Neural progenitor cell (in vitro differentiated cells): ENCODE data around the gene CCDC6. TPM values are rescaled to one million over a fixed set of nuclear protein-coding genes. Genes with fewer than 3 reads are reported as not detected.

Experiments used
- DNase-seq: peaks from one replicate; pipeline ENCODE4 v3.0.0-alpha.2; 2016; ENCODE audit warnings: low spot score
- H2AFZ ChIP-seq: fragments of 200-600 bp; sonication (generic); replicated peaks from 2 replicates; pipeline ENCODE4 v1.6.1; 2016; ENCODE audit warnings: antibody characterized with exemption
- H3F3A ChIP-seq: fragments of 200-600 bp; sonication (generic); 2 replicates; pipeline ENCODE4 v1.6.1; 2016; ENCODE audit warnings: antibody characterized with exemption, low read depth
- H3K27ac ChIP-seq: fragments of 200-600 bp; sonication (generic); 2 replicates; pipeline ENCODE4 v1.5.1; 2016; ENCODE audit warnings: mild to moderate bottlenecking
- H3K27me3 ChIP-seq: fragments of 200-600 bp; sonication (generic); 2 replicates; pipeline ENCODE4 v1.6.1; 2016; ENCODE audit warnings: mild to moderate bottlenecking, moderate library complexity
- H3K36me3 ChIP-seq: fragments of 200-600 bp; sonication (generic); 2 replicates; pipeline ENCODE4 v1.5.1; 2016
- H3K4me1 ChIP-seq: fragments of 200-600 bp; sonication (generic); 2 replicates; pipeline ENCODE4 v1.6.1; 2016; ENCODE audit warnings: mixed run types
- H3K4me2 ChIP-seq: fragments of 200-600 bp; sonication (generic); 2 replicates; pipeline ENCODE4 v1.6.1; 2016
- H3K4me3 ChIP-seq: fragments of 200-600 bp; sonication (generic); 2 replicates; pipeline ENCODE4 v1.5.1; 2016
- H3K79me2 ChIP-seq: fragments of 200-600 bp; sonication (generic); 2 replicates; pipeline ENCODE4 v1.6.1; 2016; ENCODE audit warnings: low read depth
- H3K9ac ChIP-seq: fragments of 200-600 bp; sonication (generic); 2 replicates; pipeline ENCODE4 v1.6.1; 2016
- H3K9me3 ChIP-seq: fragments of 200-600 bp; sonication (generic); 2 replicates; pipeline ENCODE4 v1.5.1; 2016; ENCODE audit warnings: low read depth
- H4K20me1 ChIP-seq: fragments of 200-600 bp; sonication (generic); 2 replicates; pipeline ENCODE4 v1.6.1; 2016; ENCODE audit warnings: low read depth
- H3K27ac Mint-ChIP-seq: 3 replicates; pipeline ENCODE4 v1.8.0; 2021; ENCODE audit warnings: mixed read lengths
- H3K27me3 Mint-ChIP-seq: 2 replicates; pipeline ENCODE4 v1.8.0; 2022; ENCODE audit warnings: low read depth, mild to moderate bottlenecking, inconsistent platforms, moderate library complexity, mixed read lengths; ENCODE audit not compliant: insufficient read depth
- H3K36me3 Mint-ChIP-seq: 3 replicates; pipeline ENCODE4 v1.8.0; 2021; ENCODE audit warnings: mixed read lengths
- H3K4me1 Mint-ChIP-seq: 3 replicates; pipeline ENCODE4 v1.8.0; 2021; ENCODE audit warnings: mixed read lengths
- H3K4me3 Mint-ChIP-seq: 3 replicates; pipeline ENCODE4 v1.8.0; 2021; ENCODE audit warnings: mild to moderate bottlenecking, moderate library complexity, mixed read lengths
- H3K9me3 Mint-ChIP-seq: 3 replicates; pipeline ENCODE4 v1.8.0; 2020; ENCODE audit warnings: mixed read lengths
- EZH2 ChIP-seq: fragments of 200-600 bp; sonication (generic); IDR thresholded peaks from 2 replicates; pipeline ENCODE4 v1.6.1; 2017; ENCODE audit warnings: antibody characterized with exemption, mild to moderate bottlenecking, moderate library complexity
- EZH2phosphoT487 ChIP-seq: fragments of 200-600 bp; sonication (generic); IDR thresholded peaks from 2 replicates; pipeline ENCODE4 v1.6.1; 2017; ENCODE audit warnings: antibody characterized with exemption
- total RNA-seq: library from RNA; depleted of rRNA; stranded (reverse); fragments of >200 nt; gene quantifications from 2 replicates; pipeline ENCODE4 v1.2.3, GENCODE V29; 2015; ENCODE audit warnings: low replicate concordance
- TF ChIP-seq, protein P1 (sequence below): fragments of 200-600 bp; sonication (generic); IDR thresholded peaks from 2 replicates; pipeline ENCODE4 v1.5.1; 2017; ENCODE audit warnings: antibody characterized with exemption, mild to moderate bottlenecking

CCDC6 gene
- total RNA-seq, 1 donor from 2014 or later = 29.4 TPM

- H3K27ac ChIP-seq = no peak overlapping the region
- H3K27me3 Mint-ChIP-seq = peaks cover 4% of the 10 kb centered on the region
- H3K9me3 ChIP-seq = no peaks in the 10 kb centered on the region
- H3K4me3 Mint-ChIP-seq = no peak overlapping the region
- H3K9me3 Mint-ChIP-seq = peaks cover 26% of the 10 kb centered on the region
- no peak overlapping the region for H3K4me3 ChIP-seq
- H3K4me1 Mint-ChIP-seq = no peaks in the 10 kb centered on the region
- H4K20me1 ChIP-seq = peaks cover 56% of the 10 kb centered on the region
- no peaks in the 10 kb centered on the region for H3K27me3 ChIP-seq
- H3K27ac Mint-ChIP-seq = no peak overlapping the region
- H3K9ac ChIP-seq = no peak overlapping the region
- H3K4me2 ChIP-seq = no peak overlapping the region
- H3K79me2 ChIP-seq = peaks cover 100% of the 10 kb centered on the region
- H3K36me3 ChIP-seq = no peaks in the 10 kb centered on the region
- no peak for DNase-seq
- H3F3A ChIP-seq = no peaks in the 10 kb centered on the region
- H3K4me1 ChIP-seq = peaks cover 5% of the 10 kb centered on the region
- no peak overlapping the region for H2AFZ ChIP-seq
- TF ChIP-seq EZH2phosphoT487 = no peak
- TF ChIP-seq EZH2 = no peak
- TF ChIP-seq, protein P1, sequence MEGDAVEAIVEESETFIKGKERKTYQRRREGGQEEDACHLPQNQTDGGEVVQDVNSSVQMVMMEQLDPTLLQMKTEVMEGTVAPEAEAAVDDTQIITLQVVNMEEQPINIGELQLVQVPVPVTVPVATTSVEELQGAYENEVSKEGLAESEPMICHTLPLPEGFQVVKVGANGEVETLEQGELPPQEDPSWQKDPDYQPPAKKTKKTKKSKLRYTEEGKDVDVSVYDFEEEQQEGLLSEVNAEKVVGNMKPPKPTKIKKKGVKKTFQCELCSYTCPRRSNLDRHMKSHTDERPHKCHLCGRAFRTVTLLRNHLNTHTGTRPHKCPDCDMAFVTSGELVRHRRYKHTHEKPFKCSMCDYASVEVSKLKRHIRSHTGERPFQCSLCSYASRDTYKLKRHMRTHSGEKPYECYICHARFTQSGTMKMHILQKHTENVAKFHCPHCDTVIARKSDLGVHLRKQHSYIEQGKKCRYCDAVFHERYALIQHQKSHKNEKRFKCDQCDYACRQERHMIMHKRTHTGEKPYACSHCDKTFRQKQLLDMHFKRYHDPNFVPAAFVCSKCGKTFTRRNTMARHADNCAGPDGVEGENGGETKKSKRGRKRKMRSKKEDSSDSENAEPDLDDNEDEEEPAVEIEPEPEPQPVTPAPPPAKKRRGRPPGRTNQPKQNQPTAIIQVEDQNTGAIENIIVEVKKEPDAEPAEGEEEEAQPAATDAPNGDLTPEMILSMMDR = no peak
- peaks cover 33% of the 10 kb centered on the region for H3K36me3 Mint-ChIP-seq
Observed at GRCh38 chr10:59864141-59864962, 42.0 kb downstream of the CCDC6 start.

DNA sequence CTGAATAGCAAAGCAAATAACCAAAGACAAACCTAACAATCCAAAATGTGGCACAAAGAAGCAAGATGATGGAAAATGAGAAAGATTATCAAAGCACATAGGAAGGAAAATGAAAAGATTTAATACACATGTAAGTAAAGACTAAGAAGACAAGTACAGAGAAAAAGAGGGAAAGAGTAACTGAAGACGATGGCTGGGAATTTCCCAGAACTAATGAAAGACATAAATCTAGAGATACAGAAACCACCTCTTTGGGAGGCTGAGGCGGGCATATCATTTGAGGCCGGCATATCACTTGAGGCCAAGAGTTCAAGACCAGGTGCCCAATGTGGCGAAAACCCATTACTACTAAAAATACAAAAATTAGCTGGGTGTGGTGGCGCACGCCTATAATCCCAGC is 46.8 kb downstream of the CCDC6 start:
- Histone ChIP-seq H3K4me2 (no peak overlapping the region), H2AFZ (no peak overlapping the region), H3K4me1 (peaks cover 20% of the 10 kb centered on the region), H3K36me3 (no peaks in the 10 kb centered on the region), H3K9ac (no peak overlapping the region), H3K4me3 (no peak overlapping the region), H4K20me1 (peaks cover 34% of the 10 kb centered on the region), H3K79me2 (peaks cover 100% of the 10 kb centered on the region), H3K27ac (no peak overlapping the region), H3K9me3 (no peaks in the 10 kb centered on the region), H3F3A (no peaks in the 10 kb centered on the region), H3K27me3 (no peaks in the 10 kb centered on the region)
- Mint-ChIP-seq H3K4me1 (no peaks in the 10 kb centered on the region), H3K27ac (no peak overlapping the region), H3K36me3 (peaks cover 40% of the 10 kb centered on the region), H3K4me3 (no peak overlapping the region), H3K9me3 (peaks cover 42% of the 10 kb centered on the region), H3K27me3 (peaks cover 2% of the 10 kb centered on the region)
- no peak for DNase-seq
- no peak for TF ChIP-seq EZH2
- TF ChIP-seq, protein P1 = no peak
- TF ChIP-seq EZH2phosphoT487 = no peak

- H3K9me3 ChIP-seq = no peaks in the 10 kb centered on the region
- peaks cover 41% of the 10 kb centered on the region for H3K36me3 Mint-ChIP-seq
- peaks cover 25% of the 10 kb centered on the region for H4K20me1 ChIP-seq
- H3K27me3 ChIP-seq = no peaks in the 10 kb centered on the region
- TF ChIP-seq, protein P1 = no peak
- TF ChIP-seq EZH2phosphoT487 (no peak), EZH2 (no peak)
- peaks cover 44% of the 10 kb centered on the region for H3K9me3 Mint-ChIP-seq
- no peak overlapping the region for H3K4me3 Mint-ChIP-seq
- no peak overlapping the region for H3K4me2 ChIP-seq
- DNase-seq = no peak
- no peak overlapping the region for H2AFZ ChIP-seq
- no peaks in the 10 kb centered on the region for H3K36me3 ChIP-seq
- no peak overlapping the region for H3K27ac Mint-ChIP-seq
- H3K4me1 ChIP-seq = peaks cover 20% of the 10 kb centered on the region
- H3K27me3 Mint-ChIP-seq = peaks cover 2% of the 10 kb centered on the region
- H3K79me2 ChIP-seq = peaks cover 100% of the 10 kb centered on the region
- no peak overlapping the region for H3K27ac ChIP-seq
- no peaks in the 10 kb centered on the region for H3F3A ChIP-seq
- no peak overlapping the region for H3K4me3 ChIP-seq
- no peaks in the 10 kb centered on the region for H3K4me1 Mint-ChIP-seq
- H3K9ac ChIP-seq = no peak overlapping the region
Observed at GRCh38 chr10:59857921-59858320, 48.4 kb downstream of the CCDC6 start.
